Stimulated activated CD4-positive, alpha-beta T cell treated with anti-CD3 and anti-CD28 coated beads, TNF-alpha, amount 100 ng/mL, for 24 hours (primary cell): ENCODE measurements around the gene TNMD.

ENCODE experiments used
- DNase-seq, 3 experiments: peaks; one replicate each; pipeline ENCODE4 v3.0.0-alpha.2; 2020; ENCODE audit warnings: low read depth in 3 of 3

TNMD gene

DNA sequence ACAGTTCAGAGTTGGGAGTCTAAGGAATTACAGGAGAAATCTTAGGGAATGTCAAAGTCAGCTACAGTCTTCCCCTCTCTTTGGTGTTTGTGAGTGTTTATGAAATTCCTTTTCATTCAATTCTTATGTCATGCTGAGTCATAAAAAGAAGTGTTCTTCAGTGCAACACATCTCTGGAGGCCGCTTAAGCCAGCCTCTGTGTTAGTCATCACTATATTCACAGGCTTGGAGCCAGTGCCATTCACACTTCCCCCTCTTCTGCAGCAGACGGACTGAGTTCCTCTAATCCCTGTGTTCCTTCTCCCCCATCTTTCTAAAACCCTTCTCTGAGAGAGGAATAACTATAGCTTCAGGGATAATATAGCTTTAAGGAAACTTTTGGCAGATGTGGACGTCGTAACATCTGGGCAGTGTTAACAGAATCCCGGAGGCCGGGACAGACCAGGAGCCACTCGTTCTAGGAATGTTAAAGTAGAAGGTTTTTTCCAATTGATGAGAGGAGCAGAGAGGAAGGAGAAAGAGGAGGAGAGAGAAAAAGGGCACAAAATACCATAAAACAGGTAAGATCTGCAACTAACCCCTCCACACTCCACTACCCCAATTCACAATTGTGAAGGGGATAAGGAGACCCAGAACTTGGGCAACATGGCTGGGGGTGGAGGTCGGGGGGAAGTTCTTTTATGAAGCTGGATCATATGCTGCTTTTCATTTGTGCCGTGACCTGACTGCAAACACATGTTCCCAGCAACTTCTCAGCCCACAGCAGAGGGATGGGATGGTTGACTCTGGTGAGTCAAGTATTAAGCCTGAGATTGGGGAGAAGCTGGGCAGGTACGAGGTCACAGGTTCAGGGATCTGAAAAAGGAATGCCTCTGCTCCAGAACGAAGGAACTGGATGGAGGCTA, 59.5 kb downstream of the TNMD start, which contains the start of gene SRPX2:
Gene SRPX2 (plus strand): TSS at position 244 of the 905 bp plus-strand sequence. CDS start 2,124 bp downstream, outside the sequence.
- DNase-seq, result no peak

GRCh38 chrX:100645106-100645505, 60.4 kb downstream of the TNMD start:
- DNase-seq, result no peak

- DNase-seq, result no peak
These were observed 62.4 kb downstream of the TNMD start for GRCh38 chrX:100647095-100647494.

DNA sequence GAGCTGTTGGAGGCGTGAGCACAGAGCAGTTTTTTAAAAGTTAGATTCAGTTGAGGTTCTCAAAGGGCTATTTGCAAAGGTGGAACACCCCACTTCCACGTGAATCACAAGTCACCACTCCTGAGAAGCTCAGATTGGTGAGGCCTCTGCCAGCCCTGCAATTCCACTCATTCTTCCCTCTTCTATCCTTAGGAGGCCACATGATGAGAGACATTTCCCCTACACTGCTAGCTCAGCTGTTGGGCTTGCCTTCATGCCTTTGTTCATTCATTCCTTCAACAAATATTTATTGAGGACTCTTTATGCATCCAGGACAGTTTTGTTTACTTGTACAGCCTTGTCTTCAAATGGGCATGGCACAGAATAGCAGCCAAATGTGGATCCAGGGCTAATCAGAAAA, 63.0 kb downstream of the TNMD start:
- no peak for DNase-seq

DNA sequence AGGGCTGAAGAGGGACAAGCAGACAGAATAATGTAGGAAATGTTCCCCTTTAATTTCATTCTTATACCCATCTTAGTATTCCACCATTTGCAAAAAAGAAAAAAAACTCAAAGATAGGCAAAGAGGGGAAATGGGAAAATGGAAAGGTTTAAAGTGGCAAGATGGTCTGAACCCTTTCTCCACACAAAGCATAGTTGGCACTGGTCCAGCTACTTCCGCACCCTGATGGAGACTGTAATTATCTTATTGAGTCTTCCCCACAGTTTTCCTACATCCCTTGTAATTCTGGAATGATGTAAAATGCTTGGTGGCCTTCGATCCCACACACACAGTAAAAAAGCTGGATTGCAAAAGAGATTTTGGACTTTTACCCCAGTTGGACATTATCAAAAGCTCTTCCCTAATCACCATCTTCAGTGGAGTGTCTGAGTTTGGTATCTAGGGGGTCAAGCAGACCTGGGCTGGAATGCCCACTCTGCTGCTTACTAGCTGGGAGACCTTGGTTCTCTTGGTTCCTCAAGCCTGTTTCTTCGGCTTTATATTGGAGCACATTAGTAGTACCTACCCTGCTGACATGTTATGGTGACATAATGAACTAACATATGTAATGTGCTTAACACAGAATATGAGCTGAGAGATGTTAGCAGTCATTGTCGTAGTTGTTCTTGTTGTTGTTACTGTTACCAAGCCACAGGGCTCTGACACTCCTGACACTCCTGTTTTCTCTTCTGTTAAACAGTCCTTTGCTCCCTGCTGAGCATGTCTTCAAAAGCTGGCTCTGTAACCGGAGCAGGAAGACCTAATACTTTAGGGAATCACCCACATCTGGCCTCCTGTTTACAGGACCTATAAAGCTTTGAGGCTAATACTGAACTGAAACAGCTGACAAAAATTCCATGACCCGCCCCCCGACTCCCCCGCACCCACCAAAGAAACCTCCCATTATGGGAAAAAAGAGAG, 64.0 kb downstream of the TNMD start:
- no peak for DNase-seq
